KOPT-K1 (cell line): ENCODE data around the gene FXYD7.

Source experiments
- H3K27ac ChIP-seq: fragments of 200-600 bp; sonication (generic); 2 replicates; pipeline ENCODE4 v1.5.1; 2016; ENCODE audit warnings: antibody characterized with exemption, mild to moderate bottlenecking, low read depth, low read length; ENCODE audit not compliant: poor library complexity, severe bottlenecking
- H3K36me3 ChIP-seq: fragments of 200-600 bp; sonication (generic); 2 replicates; pipeline ENCODE4 v1.5.1; 2017; ENCODE audit warnings: antibody characterized with exemption, mild to moderate bottlenecking, low read length, moderate library complexity; ENCODE audit not compliant: insufficient read depth
- H3K9me3 ChIP-seq: fragments of 200-600 bp; sonication (generic); 2 replicates; pipeline ENCODE4 v1.5.1; 2017; ENCODE audit warnings: antibody characterized with exemption, low read length, mild to moderate bottlenecking; ENCODE audit not compliant: insufficient read depth, poor library complexity, severe bottlenecking

FXYD7 gene

DNA sequence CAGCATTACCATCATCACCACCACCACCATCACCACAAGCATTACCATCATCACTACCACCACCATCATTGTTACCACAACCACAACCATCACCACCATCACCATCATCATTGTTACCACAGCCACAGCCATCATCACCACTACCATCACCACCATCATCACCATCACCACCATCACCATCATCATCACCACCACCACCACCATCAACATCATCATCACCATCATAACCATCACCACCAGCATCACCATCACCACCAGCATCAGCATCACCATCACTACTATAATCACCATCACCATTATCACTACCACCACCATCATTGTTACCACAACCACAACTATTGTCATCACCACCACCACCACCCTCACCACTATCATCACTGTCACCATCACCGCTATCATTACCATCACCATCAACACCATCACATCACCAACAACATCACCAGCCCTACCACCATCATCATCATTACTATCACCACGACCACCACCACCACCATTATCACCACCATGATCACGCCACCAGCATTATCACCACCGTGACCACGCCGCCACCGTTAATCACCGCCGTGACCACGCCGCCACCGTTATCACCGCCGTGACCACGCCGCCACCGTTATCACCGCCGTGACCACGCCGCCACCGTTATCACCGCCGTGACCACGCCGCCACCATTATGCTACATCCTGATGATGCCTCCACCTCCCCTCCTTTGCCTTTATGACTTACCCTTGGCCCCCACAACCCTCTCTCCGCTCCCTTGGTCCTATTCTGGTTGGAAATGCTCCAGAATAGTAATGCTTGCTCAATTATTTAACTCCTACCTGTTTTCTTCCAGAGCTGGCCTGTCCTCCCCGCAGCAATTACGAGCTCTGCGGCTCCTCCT lies 37.4 kb upstream of the FXYD7 start:
- no peaks in the 10 kb centered on the region for H3K36me3 ChIP-seq
- H3K27ac ChIP-seq = no peak overlapping the region
- H3K9me3 ChIP-seq = no peaks in the 10 kb centered on the region

DNA sequence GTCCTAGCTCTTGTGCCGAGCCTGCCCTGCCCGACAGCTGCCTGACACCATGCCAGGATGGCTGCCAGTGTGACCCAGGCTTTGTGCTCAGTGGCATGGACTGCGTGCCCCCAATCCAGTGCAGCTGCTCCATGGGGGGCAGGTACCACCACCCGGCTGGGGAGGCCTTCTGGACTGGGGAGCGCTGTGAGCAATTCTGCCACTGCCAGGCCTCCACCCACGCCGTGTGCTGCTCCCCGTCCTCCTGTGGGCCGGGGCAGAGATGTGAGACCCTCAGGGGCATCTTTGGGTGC lies 36.8 kb upstream of the FXYD7 start:
- H3K27ac ChIP-seq = no peak overlapping the region
- H3K9me3 ChIP-seq = no peaks in the 10 kb centered on the region
- no peaks in the 10 kb centered on the region for H3K36me3 ChIP-seq

GRCh38 chr19:35106898-35107541 lies 36.0 kb upstream of the FXYD7 start:
- no peak overlapping the region for H3K27ac ChIP-seq
- no peaks in the 10 kb centered on the region for H3K36me3 ChIP-seq

DNA sequence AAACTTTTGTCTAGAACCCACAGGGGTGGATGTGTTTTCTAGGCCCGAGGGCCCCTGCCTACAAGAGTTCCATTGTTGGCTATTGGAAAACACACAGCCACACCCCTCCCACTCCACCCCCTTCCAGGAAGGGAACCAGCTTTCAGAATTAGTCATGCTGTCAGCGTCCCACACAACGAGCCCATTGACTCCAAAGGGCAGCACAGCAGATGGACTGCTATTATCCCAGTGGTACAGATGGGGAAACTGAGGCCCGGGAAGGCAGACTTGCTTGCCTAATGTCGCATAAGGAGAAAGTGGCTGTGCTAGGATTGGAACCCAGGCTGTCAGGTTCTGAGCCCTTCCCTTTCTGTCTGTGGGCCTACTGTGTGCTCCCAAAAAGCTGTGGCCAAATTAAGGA lies 35.5 kb upstream of the FXYD7 start:
- Histone ChIP-seq H3K27ac (no peak overlapping the region), H3K36me3 (no peaks in the 10 kb centered on the region), H3K9me3 (no peaks in the 10 kb centered on the region)

More at GRCh38 chr19:35106898-35107541, 36.0 kb upstream of the FXYD7 start:
- no peaks in the 10 kb centered on the region for H3K9me3 ChIP-seq

DNA sequence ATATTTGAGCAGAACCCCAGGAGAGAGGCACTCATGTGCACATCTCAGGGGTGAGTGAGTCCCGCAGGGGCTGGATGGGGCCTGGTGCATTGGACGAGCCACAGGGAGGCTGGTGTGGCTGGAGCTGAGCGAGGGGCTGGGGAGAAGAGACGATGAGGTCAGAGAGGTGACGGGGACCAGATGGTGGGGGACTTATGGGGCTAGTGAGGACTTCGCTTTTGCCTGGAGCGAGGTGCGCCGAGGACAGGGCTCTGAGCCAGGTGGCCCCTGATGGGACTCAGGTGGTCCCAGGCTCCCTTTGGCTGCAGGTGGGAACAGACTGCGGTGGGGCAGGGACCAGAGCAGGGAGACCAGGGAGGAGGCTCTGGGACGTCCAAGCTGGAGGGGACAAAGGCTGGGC lies 34.3 kb upstream of the FXYD7 start:
- Histone ChIP-seq H3K9me3 (no peaks in the 10 kb centered on the region), H3K27ac (no peak overlapping the region), H3K36me3 (no peaks in the 10 kb centered on the region)

DNA sequence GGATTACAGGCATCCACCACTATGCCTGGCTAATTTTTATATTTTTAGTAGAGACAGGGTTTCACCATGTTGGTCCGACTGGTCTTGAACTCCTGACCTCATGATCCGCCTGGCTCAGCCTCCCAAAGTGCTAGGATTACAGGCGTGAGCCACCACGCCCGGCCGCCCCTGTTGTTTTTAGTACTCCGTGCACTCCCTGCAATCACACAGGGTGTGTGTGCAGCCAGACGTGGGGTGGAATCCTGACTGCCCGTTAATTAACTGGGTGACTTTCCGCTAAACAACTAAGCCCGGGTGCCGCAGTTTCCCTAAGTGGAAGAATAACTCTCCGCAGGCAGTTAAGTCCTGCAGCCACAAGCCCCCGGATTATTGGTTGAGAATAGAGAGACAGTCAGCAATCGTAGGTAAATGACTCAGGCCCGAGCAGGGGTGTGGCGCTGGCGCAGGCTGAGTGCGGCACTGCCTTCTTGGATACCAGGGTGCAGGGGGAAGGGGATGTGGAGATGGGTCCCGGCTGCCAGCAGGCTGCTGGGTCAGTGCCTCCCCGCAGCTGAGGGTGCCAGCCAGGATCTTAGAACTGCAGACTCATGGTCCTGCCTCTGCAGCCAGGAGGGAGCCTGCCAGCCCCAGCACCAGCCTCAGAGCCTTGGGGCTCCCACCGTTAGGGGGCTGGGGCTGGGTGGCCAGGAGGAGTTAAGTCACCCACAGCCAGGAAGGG lies 33.5 kb upstream of the FXYD7 start:
- H3K27ac ChIP-seq = no peak overlapping the region

DNA sequence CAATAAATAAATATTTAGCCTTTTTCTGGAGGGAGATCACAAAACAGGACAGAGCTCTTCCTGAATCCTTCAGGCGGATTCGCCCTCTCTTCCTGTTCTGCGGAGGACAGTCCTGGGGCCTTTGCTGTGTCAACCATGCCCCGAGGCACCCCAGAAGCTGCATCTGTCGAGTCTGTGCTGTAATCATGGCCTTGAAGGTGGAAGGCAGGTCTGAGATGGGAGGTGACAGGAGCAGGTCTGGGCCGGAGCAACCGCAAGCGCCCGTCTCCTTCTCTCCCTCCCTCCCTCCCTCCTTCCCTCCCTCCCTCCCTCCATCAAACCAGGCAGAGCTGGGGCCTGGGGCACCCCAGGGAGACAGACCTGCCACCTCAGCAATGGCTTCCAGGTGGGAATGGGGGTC lies 32.1 kb upstream of the FXYD7 start:
- Histone ChIP-seq H3K9me3 (no peaks in the 10 kb centered on the region), H3K36me3 (no peaks in the 10 kb centered on the region), H3K27ac (no peak overlapping the region)

More for the DNA sequence above, 33.5 kb upstream of the FXYD7 start:
- Histone ChIP-seq H3K36me3 (no peaks in the 10 kb centered on the region), H3K9me3 (no peaks in the 10 kb centered on the region)

DNA sequence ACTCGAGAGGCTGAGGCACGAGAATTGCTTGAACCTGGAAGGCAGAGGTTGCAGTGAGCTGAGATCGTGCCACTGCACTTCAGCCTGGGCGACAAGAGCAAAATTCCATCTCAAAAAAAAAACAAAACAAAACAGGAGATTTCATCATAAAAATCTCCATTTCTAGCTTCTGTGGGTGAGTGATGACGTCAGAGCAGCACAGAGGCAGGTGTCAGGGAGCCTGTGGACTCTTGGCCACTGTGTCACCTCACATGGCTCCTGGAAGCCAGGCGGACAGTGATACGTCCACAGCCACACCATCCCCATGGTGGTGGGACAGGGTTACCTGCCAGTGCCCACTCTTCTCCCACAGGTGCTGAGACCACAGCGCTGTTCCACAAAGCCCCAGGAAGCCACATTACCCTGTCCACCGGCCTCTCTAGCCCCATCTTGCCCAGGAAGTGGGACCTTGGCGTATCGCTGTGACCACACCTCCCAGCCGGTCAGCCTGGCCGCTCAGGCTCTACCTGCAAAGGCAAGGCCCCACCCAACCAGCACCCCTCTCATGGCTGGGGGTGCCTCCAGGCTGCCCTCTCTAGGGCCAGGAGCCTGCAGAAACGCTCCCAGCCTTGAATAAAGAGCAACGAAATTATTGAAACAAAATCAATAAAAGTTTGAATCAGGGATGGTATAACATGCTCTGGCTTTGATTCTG lies 29.9 kb upstream of the FXYD7 start:
- no peaks in the 10 kb centered on the region for H3K9me3 ChIP-seq
- H3K27ac ChIP-seq = no peak overlapping the region
- H3K36me3 ChIP-seq = no peaks in the 10 kb centered on the region

DNA sequence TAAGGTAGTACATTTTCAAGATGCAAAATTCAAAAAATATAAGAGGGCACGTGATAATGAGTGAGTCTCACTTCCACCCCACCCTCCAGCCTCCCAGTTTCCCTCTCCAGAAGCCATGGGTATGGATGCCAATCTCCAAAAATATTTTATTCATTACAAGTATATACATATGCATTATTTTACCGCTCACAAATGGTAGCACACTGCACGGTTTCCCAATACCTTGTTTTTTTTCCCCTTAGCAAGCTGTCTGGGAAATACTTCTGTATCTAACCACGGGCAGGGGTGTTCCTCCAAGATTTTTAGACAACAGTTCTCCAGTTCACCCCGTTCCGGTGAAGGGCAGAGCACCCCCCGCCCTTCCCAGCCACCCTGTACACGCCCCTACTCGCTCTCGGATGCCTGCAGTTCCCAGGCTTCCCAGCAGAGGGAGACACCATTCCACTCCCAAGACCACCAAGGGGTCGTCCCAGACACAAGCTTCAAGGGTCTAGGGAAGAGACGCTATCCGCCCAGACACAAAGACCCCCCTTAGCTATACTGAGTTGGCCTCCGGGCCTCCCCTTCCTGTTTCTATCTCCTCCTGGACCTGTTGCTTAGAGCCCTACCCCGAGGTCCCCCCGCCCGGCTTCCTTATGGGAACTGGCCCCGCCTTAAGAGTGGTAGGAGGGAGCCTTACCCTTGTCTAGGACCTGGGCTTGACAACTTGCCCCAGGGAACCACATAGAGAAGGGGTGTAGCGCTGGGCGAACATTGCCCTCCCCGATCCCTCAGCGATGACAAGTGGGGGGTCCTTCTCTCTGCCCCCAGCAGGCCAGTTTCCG lies 28.5 kb upstream of the FXYD7 start:
- Histone ChIP-seq H3K9me3 (no peaks in the 10 kb centered on the region), H3K27ac (no peak overlapping the region), H3K36me3 (no peaks in the 10 kb centered on the region)

GRCh38 chr19:35115177-35115951 lies 27.7 kb upstream of the FXYD7 start, which contains the start of gene FXYD3:
Gene FXYD3 (plus strand): TSS chr19:35115823. CDS start chr19:35119377, 3,554 bp downstream.
- no peaks in the 10 kb centered on the region for H3K36me3 ChIP-seq
- H3K27ac ChIP-seq = no peak within 1 kb of the TSS
- H3K9me3 ChIP-seq = no peaks in the 10 kb centered on the region

DNA sequence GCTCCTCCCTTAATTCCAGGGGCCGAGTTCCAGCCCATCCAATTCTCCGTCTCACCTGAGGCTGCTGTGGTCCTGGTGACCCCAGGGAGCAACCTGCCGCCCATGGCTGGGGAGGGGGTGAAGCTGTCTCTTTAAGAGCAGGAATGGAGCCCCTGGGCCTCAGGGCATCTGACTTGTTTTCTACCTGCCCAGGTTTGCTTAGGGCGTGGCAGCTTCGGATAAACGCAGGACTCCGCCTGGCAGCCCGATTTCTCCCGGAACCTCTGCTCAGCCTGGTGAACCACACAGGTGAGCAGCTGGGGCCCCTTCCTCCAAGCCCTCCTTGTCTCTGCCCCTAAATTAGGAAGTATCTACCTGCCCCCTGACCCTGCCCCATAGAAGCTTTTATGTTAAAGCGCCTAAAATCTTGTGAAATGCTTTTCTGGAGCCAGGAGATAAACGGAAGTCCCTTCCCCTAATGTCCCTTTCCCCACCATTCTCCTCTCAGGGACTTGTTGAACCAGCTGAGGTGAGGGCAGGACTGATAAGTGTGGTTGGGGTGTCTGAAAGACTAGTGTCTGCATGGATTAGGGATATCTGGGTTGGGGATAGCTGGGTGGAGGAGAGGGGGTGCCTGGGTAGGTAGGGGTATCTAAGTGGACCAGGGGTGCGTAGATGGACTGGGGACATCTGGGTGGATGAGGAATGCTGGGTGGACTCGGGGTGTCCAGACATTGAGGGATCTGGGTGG lies 26.8 kb upstream of the FXYD7 start:
- Histone ChIP-seq H3K36me3 (no peaks in the 10 kb centered on the region), H3K9me3 (no peaks in the 10 kb centered on the region), H3K27ac (no peak overlapping the region)

- Histone ChIP-seq H3K36me3 (no peaks in the 10 kb centered on the region), H3K27ac (no peak overlapping the region), H3K9me3 (no peaks in the 10 kb centered on the region)
Measured at GRCh38 chr19:35117116-35117515, 25.9 kb upstream of the FXYD7 start.

- no peak overlapping the region for H3K27ac ChIP-seq
- no peaks in the 10 kb centered on the region for H3K9me3 ChIP-seq
- H3K36me3 ChIP-seq = no peaks in the 10 kb centered on the region
Measured at GRCh38 chr19:35117799-35118198, 25.3 kb upstream of the FXYD7 start.
